ENCODE measurements around the gene STKLD1.

GRCh38 chr9:133430244-133430643 is 54.1 kb downstream of the STKLD1 start:
- no peak for TF ChIP-seq CTCF (IDR thresholded peaks at IDR 0.05)
- no peak for TF ChIP-seq POLR2A (IDR thresholded peaks at IDR 0.05)

Measured in breast epithelium (tissue), 3 donors.